Subcutaneous adipose tissue (tissue), 4 donors: ENCODE measurements around the gene DAP. TPM values are rescaled to one million over a fixed set of nuclear protein-coding genes. Genes with fewer than 3 reads are reported as not detected.

Source experiments
- CTCF ChIP-seq: fragments of 450-650 bp; IDR thresholded peaks from one replicate; pipeline ENCODE4 v1.5.1; 2016; ENCODE audit warnings: low read depth, mild to moderate bottlenecking, control low read depth, antibody characterized with exemption, moderate library complexity
- total RNA-seq, 4 donors: library from RNA; depleted of rRNA; stranded (reverse); fragments of >200 nt; gene quantifications; one replicate each; pipeline ENCODE4 v1.1.0, GENCODE V29; 2016

DAP gene
- total RNA-seq, 4 donors from 2014 or later = 52.9 to 56.7 (median 53.6) TPM

- TF ChIP-seq CTCF = no peak
Observed at GRCh38 chr5:10673017-10673389, 88.0 kb downstream of the DAP start.

- no peak for TF ChIP-seq CTCF
Observed at GRCh38 chr5:10672146-10673016, 88.7 kb downstream of the DAP start.

GRCh38 chr5:10671041-10672008, 89.7 kb downstream of the DAP start:
- no peak for TF ChIP-seq CTCF

GRCh38 chr5:10669983-10670382, 91.1 kb downstream of the DAP start:
- TF ChIP-seq CTCF = no peak

- TF ChIP-seq CTCF = no peak
Observed at GRCh38 chr5:10668697-10669096, 92.3 kb downstream of the DAP start.

GRCh38 chr5:10667431-10668057, 93.5 kb downstream of the DAP start:
- no peak for TF ChIP-seq CTCF
